NCI-H69 (cell line): ENCODE measurements around the gene PLD2.

Source experiments
- DNase-seq: peaks from one replicate; lab custom pipeline; 2025; lab: John Stamatoyannopoulos, UW

PLD2 gene

GRCh38 chr17:4806777-4807604, at the start of gene PLD2:
TSS of gene PLD2 (plus strand) at chr17:4807152. CDS start at chr17:4807773, 621 bp downstream.
- DNase-seq, result peak; percentile 84

GRCh38 chr17:4759776-4760236, 47.1 kb upstream of the PLD2 start:
- no peak for DNase-seq

GRCh38 chr17:4764595-4764994, 42.4 kb upstream of the PLD2 start:
- DNase-seq, result no peak

- no peak for DNase-seq
Measured at GRCh38 chr17:4766201-4766600, 40.8 kb upstream of the PLD2 start.

GRCh38 chr17:4766723-4767122, 40.2 kb upstream of the PLD2 start:
- no peak for DNase-seq

- DNase-seq, result no peak
Measured at GRCh38 chr17:4768298-4768697, 38.7 kb upstream of the PLD2 start.

GRCh38 chr17:4769628-4770027, 37.3 kb upstream of the PLD2 start:
- DNase-seq, result no peak

- peak; percentile 89 for DNase-seq
Measured at GRCh38 chr17:4771519-4772234, 35.3 kb upstream of the PLD2 start, which contains the start of gene TM4SF5. TSS of gene TM4SF5 (plus strand) at chr17:4771886. CDS start at chr17:4771923, 37 bp downstream.

GRCh38 chr17:4772235-4772613, 34.7 kb upstream of the PLD2 start:
- DNase-seq, result peak; percentile 78

- peak; percentile 7 for DNase-seq
Measured at GRCh38 chr17:4777969-4778760, 28.8 kb upstream of the PLD2 start.

- no peak for DNase-seq
Measured at GRCh38 chr17:4780325-4780955, 26.5 kb upstream of the PLD2 start.

GRCh38 chr17:4782652-4783051, 24.3 kb upstream of the PLD2 start:
- peak; percentile 25 for DNase-seq

- no peak for DNase-seq
Measured at GRCh38 chr17:4785311-4786105, 21.4 kb upstream of the PLD2 start.

GRCh38 chr17:4786106-4786511, 20.8 kb upstream of the PLD2 start, which contains the start of gene VMO1:
TSS of gene VMO1 (minus strand) at chr17:4786364. CDS start at chr17:4786352, 12 bp downstream.
- DNase-seq, result no peak

GRCh38 chr17:4786516-4786915, 20.4 kb upstream of the PLD2 start:
- no peak for DNase-seq

GRCh38 chr17:4788159-4788806, 18.7 kb upstream of the PLD2 start:
- DNase-seq, result peak; percentile 20

GRCh38 chr17:4788807-4789700, 17.9 kb upstream of the PLD2 start, which contains the start of gene GLTPD2:
TSS of gene GLTPD2 (plus strand) at chr17:4788964. CDS start at chr17:4789012, 48 bp downstream.
- DNase-seq, result peak; percentile 45

- no peak for DNase-seq
Measured at GRCh38 chr17:4789701-4789950, 17.3 kb upstream of the PLD2 start.

- peak; percentile 79 for DNase-seq
Measured at GRCh38 chr17:4789951-4790704, 16.8 kb upstream of the PLD2 start.
